Neural progenitor cell (in vitro differentiated cells): Measurements from ENCODE around the gene DEGS2. TPM values are rescaled to one million over a fixed set of nuclear protein-coding genes. Genes with fewer than 3 reads are reported as not detected.

Experiments
- DNase-seq: peaks from one replicate; pipeline ENCODE4 v3.0.0-alpha.2; 2016; ENCODE audit warnings: low spot score
- H2AFZ ChIP-seq: fragments of 200-600 bp; sonication (generic); replicated peaks from 2 replicates; pipeline ENCODE4 v1.6.1; 2016; ENCODE audit warnings: antibody characterized with exemption
- H3F3A ChIP-seq: fragments of 200-600 bp; sonication (generic); 2 replicates; pipeline ENCODE4 v1.6.1; 2016; ENCODE audit warnings: antibody characterized with exemption, low read depth
- H3K27ac ChIP-seq: fragments of 200-600 bp; sonication (generic); 2 replicates; pipeline ENCODE4 v1.5.1; 2016; ENCODE audit warnings: mild to moderate bottlenecking
- H3K27me3 ChIP-seq: fragments of 200-600 bp; sonication (generic); 2 replicates; pipeline ENCODE4 v1.6.1; 2016; ENCODE audit warnings: mild to moderate bottlenecking, moderate library complexity
- H3K36me3 ChIP-seq: fragments of 200-600 bp; sonication (generic); 2 replicates; pipeline ENCODE4 v1.5.1; 2016
- H3K4me1 ChIP-seq: fragments of 200-600 bp; sonication (generic); 2 replicates; pipeline ENCODE4 v1.6.1; 2016; ENCODE audit warnings: mixed run types
- H3K4me2 ChIP-seq: fragments of 200-600 bp; sonication (generic); 2 replicates; pipeline ENCODE4 v1.6.1; 2016
- H3K4me3 ChIP-seq: fragments of 200-600 bp; sonication (generic); 2 replicates; pipeline ENCODE4 v1.5.1; 2016
- H3K79me2 ChIP-seq: fragments of 200-600 bp; sonication (generic); 2 replicates; pipeline ENCODE4 v1.6.1; 2016; ENCODE audit warnings: low read depth
- H3K9ac ChIP-seq: fragments of 200-600 bp; sonication (generic); 2 replicates; pipeline ENCODE4 v1.6.1; 2016
- H3K9me3 ChIP-seq: fragments of 200-600 bp; sonication (generic); 2 replicates; pipeline ENCODE4 v1.5.1; 2016; ENCODE audit warnings: low read depth
- H4K20me1 ChIP-seq: fragments of 200-600 bp; sonication (generic); 2 replicates; pipeline ENCODE4 v1.6.1; 2016; ENCODE audit warnings: low read depth
- H3K27ac Mint-ChIP-seq: 3 replicates; pipeline ENCODE4 v1.8.0; 2021; ENCODE audit warnings: mixed read lengths
- H3K27me3 Mint-ChIP-seq: 2 replicates; pipeline ENCODE4 v1.8.0; 2022; ENCODE audit warnings: low read depth, mild to moderate bottlenecking, inconsistent platforms, moderate library complexity, mixed read lengths; ENCODE audit not compliant: insufficient read depth
- H3K36me3 Mint-ChIP-seq: 3 replicates; pipeline ENCODE4 v1.8.0; 2021; ENCODE audit warnings: mixed read lengths
- H3K4me1 Mint-ChIP-seq: 3 replicates; pipeline ENCODE4 v1.8.0; 2021; ENCODE audit warnings: mixed read lengths
- H3K4me3 Mint-ChIP-seq: 3 replicates; pipeline ENCODE4 v1.8.0; 2021; ENCODE audit warnings: mild to moderate bottlenecking, moderate library complexity, mixed read lengths
- H3K9me3 Mint-ChIP-seq: 3 replicates; pipeline ENCODE4 v1.8.0; 2020; ENCODE audit warnings: mixed read lengths
- CTCF ChIP-seq: fragments of 200-600 bp; sonication (generic); IDR thresholded peaks from 2 replicates; pipeline ENCODE4 v1.5.1; 2017; ENCODE audit warnings: antibody characterized with exemption, mild to moderate bottlenecking
- EZH2 ChIP-seq: fragments of 200-600 bp; sonication (generic); IDR thresholded peaks from 2 replicates; pipeline ENCODE4 v1.6.1; 2017; ENCODE audit warnings: antibody characterized with exemption, mild to moderate bottlenecking, moderate library complexity
- EZH2phosphoT487 ChIP-seq: fragments of 200-600 bp; sonication (generic); IDR thresholded peaks from 2 replicates; pipeline ENCODE4 v1.6.1; 2017; ENCODE audit warnings: antibody characterized with exemption
- total RNA-seq: library from RNA; depleted of rRNA; stranded (reverse); fragments of >200 nt; gene quantifications from 2 replicates; pipeline ENCODE4 v1.2.3, GENCODE V29; 2015; ENCODE audit warnings: low replicate concordance

Gene DEGS2
- total RNA-seq, 1 donor from 2014 or later: not detected

DNA sequence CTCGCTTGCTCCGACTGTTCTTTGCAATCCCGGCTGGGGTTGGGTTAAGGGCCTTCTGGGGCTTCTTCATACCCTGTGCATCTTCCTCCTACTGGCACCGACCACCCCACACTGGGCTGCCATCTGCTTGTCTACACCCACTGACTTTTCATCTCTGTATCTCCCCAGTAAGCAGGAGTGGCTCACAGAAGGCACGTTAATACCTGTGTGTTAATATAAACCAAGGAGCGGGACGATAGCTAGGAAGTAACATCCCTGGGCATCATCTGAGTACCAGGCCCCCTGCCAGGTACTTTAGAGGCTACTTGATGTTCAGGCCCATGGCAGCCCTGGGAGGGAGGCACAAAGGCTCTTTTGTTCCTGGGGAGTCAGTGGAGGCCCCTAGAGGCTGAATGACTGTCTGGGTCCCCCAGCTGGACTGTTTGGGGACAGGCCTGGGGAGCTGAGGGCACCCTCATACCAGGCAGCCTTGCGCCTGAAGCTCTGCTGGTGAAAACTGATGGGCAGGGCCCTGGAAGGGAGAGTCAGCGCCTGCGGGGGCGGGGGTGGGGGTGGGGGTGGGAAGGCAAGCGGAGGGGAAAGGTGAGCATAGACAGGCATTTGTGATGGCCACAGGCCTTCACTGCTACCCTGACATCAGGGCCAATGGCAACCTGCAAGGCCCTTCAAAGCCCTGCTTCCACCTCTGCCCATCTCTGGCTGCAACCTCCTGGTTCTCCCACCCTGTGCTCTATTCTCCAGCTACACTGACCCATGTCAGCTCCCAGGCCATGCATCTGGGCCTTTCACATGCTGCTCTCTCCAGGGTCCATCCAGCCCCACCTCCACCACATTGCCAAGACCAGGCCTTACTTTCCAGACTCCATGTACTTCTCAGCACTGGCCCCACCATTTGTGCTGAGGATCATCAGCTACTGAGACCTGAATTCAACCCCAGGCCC lies 34.2 kb upstream of the DEGS2 start:
- H3K79me2 ChIP-seq: no peaks in the 10 kb centered on the region
- H3K27me3 Mint-ChIP-seq: peaks cover 2% of the 10 kb centered on the region
- H3K36me3 ChIP-seq: no peaks in the 10 kb centered on the region
- TF ChIP-seq EZH2phosphoT487 (no peak), CTCF (no peak), EZH2 (no peak)
- peak overlapping the region; percentile 42 for H3K4me2 ChIP-seq
- no peaks in the 10 kb centered on the region for H3K9me3 ChIP-seq
- peaks cover 12% of the 10 kb centered on the region for H3F3A ChIP-seq
- no peaks in the 10 kb centered on the region for H3K9me3 Mint-ChIP-seq
- H3K9ac ChIP-seq: no peak overlapping the region
- H3K27me3 ChIP-seq: no peaks in the 10 kb centered on the region
- no peak overlapping the region for H3K4me3 ChIP-seq
- DNase-seq: peak; percentile 27
- H3K4me1 Mint-ChIP-seq: peaks cover 4% of the 10 kb centered on the region
- H3K4me3 Mint-ChIP-seq: peak overlapping the region; percentile 83
- peak overlapping the region; percentile 57 for H3K27ac Mint-ChIP-seq
- no peak overlapping the region for H3K27ac ChIP-seq
- H3K4me1 ChIP-seq: no peaks in the 10 kb centered on the region
- H4K20me1 ChIP-seq: no peaks in the 10 kb centered on the region
- H3K36me3 Mint-ChIP-seq: no peaks in the 10 kb centered on the region
- H2AFZ ChIP-seq: peak overlapping the region; percentile 27

DNA sequence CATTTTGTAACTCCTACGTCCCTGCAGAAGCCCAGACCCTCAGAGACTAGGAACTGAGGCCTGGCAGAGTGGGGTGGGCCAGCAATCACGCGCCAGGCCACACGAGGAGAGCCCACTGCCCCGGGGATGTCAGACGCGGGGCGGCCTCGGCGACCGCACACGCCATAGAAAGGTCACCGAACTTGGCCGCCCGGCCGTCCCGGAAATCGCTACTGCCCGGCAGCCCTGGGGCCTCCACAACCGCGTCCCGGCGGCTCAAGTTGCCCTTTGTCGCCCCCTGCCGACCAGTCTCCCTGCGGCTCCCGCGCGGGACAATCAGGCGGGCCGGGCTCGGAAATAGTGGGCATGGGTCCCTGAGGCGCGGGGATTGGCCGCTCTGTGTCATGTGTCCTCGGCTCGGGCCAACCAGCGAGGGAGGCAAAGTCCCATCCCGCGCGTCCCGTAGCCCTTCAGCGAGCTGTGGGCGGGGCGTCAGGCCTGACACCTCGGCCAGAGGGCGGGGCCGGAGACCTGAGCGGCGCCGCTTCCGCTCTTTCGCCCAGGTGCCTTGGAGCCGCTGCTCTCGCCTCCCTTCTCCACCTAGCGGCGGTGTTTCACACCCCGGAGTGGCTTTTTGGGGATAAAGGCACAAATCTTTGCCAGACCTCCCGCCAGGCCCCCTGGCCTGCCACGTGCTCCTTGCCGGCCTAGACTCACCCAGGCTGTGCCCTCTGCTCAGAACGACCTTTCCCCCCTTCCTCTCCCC lies 33.4 kb upstream of the DEGS2 start:
- no peak overlapping the region for H3K9ac ChIP-seq
- H3K9me3 ChIP-seq: no peaks in the 10 kb centered on the region
- H3K27me3 Mint-ChIP-seq: peaks cover 2% of the 10 kb centered on the region
- H3K36me3 ChIP-seq: no peaks in the 10 kb centered on the region
- peak; percentile 100 for DNase-seq
- peak overlapping the region; percentile 57 for H3K27ac Mint-ChIP-seq
- peak overlapping the region; percentile 73 for H3K4me2 ChIP-seq
- no peaks in the 10 kb centered on the region for H4K20me1 ChIP-seq
- no peaks in the 10 kb centered on the region for H3K4me1 ChIP-seq
- H3K79me2 ChIP-seq: no peaks in the 10 kb centered on the region
- H3K27ac ChIP-seq: no peak overlapping the region
- H3F3A ChIP-seq: peaks cover 12% of the 10 kb centered on the region
- peak overlapping the region; percentile 27 for H2AFZ ChIP-seq
- H3K4me1 Mint-ChIP-seq: peaks cover 4% of the 10 kb centered on the region
- H3K9me3 Mint-ChIP-seq: no peaks in the 10 kb centered on the region
- no peaks in the 10 kb centered on the region for H3K36me3 Mint-ChIP-seq
- TF ChIP-seq EZH2phosphoT487 (no peak), CTCF (peak; percentile 79), EZH2 (peak; percentile 30)
- H3K4me3 ChIP-seq: peak overlapping the region; percentile 39
- H3K4me3 Mint-ChIP-seq: peak overlapping the region; percentile 83
- H3K27me3 ChIP-seq: no peaks in the 10 kb centered on the region

DNA sequence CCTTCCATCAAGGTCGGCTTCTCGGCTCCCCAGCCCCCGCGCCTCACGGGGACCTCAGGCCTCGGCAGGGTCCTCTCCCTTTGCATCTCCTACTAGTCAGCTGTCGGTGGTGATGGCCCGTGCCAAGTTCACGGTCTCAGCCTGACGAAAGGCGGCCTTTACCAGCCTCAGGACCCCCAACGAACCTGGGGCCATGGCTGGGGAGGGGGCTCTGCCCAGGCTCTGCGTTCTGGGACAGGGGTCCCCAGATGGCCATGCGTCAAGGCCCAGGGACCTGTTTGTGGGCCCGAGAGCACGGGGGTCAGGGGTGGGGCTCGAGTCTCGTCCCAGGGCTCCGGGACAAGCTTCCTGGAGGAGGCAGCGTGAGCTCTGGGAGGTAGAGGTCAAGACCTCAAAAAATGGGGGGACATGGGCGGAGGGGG lies 32.8 kb upstream of the DEGS2 start:
- peak overlapping the region; percentile 70 for H3K4me3 Mint-ChIP-seq
- Histone ChIP-seq H3K79me2 (no peaks in the 10 kb centered on the region), H3F3A (peaks cover 12% of the 10 kb centered on the region), H3K9me3 (no peaks in the 10 kb centered on the region), H3K27me3 (no peaks in the 10 kb centered on the region), H3K4me2 (peak overlapping the region; percentile 73), H3K36me3 (no peaks in the 10 kb centered on the region), H2AFZ (no peak overlapping the region), H4K20me1 (no peaks in the 10 kb centered on the region), H3K4me1 (no peaks in the 10 kb centered on the region), H3K9ac (no peak overlapping the region), H3K27ac (no peak overlapping the region), H3K4me3 (peak overlapping the region; percentile 39)
- peaks cover 4% of the 10 kb centered on the region for H3K4me1 Mint-ChIP-seq
- H3K36me3 Mint-ChIP-seq: no peaks in the 10 kb centered on the region
- H3K27ac Mint-ChIP-seq: no peak overlapping the region
- no peak for DNase-seq
- no peaks in the 10 kb centered on the region for H3K9me3 Mint-ChIP-seq
- H3K27me3 Mint-ChIP-seq: no peaks in the 10 kb centered on the region
- no peak for TF ChIP-seq EZH2phosphoT487
- TF ChIP-seq CTCF: no peak
- no peak for TF ChIP-seq EZH2
